ENCODE results near the gene ANKFY1.

GRCh38 chr17:4152471-4152870, 111.3 kb downstream of the ANKFY1 start:
- no peak for TF ChIP-seq ZNF274 (IDR thresholded peaks at IDR 0.05; ENCODE audit: low read depth, low read length)
- TF ChIP-seq YY1 (IDR thresholded peaks at IDR 0.05; ENCODE audit: insufficient read depth, insufficient read length), result no peak
